Forelimb muscle (tissue), 1 donor: Measurements from ENCODE around the gene SOWAHA. TPM values are rescaled to one million over a fixed set of nuclear protein-coding genes. Genes with fewer than 3 reads are reported as not detected.
"Not testable (repeated sequence)": the region's sequence is repeated elsewhere in the genome, so short reads cannot be mapped to it uniquely, and the experiment has no call there.

Experiments used
- DNase-seq: peaks from one replicate; pipeline ENCODE4 v3.0.0-alpha.2; 2013; ENCODE audit warnings: low read depth
- polyA plus RNA-seq: library from polyadenylated mRNA; unstranded; fragments of 120-200 nt; gene quantifications from one replicate; pipeline ENCODE4 v1.2.1, GENCODE V29; 2013; ENCODE audit not compliant: insufficient read length

The SOWAHA gene
- polyA plus RNA-seq, 1 donor = 0.11 TPM

DNA sequence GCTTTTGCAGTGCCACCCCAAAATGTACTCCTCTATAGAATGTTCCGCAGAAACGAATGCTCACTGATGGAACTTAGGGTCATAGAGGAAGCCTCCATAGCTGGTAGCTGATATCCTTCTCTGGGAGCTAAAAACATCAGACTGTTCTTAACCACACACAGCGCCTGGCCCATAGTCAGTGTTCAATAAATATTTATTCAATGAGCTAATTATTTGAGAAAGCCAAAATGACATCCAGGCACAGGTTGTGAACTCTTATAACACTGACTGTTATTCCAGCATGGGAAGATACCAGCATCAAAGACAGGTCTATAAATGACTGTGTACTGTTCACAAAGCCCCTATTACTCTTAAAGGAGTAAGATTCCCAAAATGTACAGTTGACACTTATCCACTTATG lies 40.2 kb downstream of the SOWAHA start:
- no peak for DNase-seq

DNA sequence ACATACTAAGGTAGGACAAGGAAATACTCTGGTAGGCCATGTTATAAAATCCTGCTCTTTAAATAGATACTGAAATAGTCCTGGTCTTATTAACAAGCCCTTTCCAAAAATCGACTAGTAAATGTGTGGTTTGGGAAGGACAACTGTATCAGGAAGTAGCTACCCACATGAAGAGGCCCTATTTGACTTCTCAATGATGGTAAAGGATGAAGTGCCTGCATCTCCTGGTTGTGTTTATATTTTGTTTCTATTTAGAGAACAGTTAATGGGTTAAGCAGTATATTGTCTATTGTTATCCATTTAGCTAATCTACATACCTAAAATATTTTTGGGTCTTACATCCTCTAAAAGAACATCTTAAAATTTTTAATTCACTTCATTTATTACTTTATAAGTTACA lies 40.7 kb downstream of the SOWAHA start:
- DNase-seq = no peak

DNA sequence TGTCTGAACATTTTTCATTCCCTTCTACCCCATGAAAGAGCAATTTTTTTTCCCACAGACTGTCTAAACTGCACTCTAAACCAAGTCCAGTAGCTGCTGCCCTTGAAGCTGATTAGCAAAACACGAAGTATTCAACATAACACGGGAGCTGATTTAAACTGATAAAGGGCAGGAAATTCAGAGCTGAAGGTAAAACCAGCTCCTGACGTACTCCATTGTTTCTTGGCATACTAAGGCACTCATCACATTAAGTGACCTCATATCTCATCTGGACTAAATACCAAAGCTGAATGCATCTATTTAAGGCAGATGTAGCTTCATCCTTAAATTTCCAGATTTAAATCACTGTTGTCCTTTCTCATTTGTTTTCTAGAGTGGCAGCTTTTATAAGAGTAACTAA lies 41.2 kb downstream of the SOWAHA start:
- no peak for DNase-seq

DNA sequence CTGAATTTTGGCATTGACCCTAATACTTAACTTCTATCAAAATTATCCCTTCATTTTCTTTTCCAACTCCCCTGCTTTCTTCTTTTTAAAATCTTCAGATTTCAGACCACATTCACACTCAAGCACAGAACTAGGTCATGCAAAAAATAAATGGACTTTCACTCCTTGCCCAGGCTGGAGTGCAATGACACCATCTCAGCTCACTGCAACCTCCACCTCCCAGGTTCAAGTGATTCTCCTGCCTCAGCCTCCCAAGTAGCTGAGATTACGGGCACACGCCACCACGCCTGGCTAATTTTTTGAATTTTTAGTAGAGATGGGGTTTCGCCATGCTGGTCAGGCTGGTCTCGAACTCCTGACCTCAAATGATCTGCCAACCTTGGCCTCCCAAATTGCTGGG lies 41.9 kb downstream of the SOWAHA start:
- DNase-seq = not testable (repeated sequence)

DNA sequence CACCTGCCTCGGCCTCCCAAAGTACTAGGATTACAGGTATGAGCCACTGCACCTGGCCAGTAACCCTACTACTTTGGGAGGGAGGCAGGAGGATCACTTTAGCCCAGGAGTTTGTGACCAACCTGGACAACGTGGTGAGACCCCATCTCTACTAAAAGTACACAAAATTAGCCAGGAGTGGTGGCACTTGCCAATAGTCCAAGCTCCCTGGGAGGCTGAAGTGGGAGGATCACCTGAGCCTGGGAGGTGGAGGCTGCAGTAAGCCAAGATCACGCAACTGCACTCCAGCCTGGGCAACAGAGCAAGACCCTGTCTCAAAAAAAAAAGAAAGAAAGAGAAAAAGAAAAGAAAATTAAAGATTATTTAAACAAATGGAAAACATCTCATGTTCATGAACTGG lies 42.9 kb downstream of the SOWAHA start:
- no peak for DNase-seq

DNA sequence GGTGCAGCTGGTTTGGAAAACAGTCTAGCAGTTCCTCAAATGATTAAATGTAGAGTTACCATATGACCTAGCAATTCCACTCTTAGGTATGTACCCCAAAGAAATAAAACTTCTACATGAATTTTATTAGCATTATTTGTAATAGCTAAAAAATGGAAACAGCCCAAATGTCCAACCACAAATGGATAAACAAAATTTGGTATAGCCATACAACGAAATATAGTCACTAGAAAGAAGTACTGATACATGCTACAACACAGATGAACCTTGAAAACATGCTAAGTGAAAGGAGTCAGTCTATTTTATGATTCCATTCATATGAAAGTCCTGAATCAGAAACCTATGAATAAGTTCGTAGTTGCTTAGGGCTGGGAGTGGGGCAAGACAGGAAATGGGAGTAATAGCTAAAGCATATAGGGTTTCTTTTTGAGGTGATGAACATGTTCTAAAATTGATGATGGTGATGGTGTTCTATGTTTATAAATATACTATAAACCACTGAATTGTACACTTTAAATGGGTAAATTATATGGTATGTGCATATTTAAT lies 46.9 kb downstream of the SOWAHA start:
- DNase-seq = no peak

DNA sequence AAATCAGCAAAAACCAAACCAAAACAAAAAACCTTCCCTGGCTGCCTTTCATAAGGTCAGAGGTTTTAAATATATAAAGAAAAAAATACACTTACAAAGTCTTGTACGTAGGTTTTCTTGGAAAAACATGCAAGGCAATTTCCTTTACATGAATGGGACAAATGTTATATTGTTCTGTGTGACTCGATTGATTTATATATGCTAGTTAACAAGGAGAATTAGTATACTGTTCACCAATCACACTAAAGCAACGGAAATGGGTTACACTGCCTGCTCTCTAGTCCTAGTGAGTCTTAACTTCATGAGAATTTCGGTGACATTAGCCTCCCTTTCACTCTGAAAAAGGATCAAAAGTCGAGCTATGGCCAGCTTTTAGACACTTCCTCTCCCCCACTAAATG lies 47.6 kb downstream of the SOWAHA start:
- no peak for DNase-seq

DNA sequence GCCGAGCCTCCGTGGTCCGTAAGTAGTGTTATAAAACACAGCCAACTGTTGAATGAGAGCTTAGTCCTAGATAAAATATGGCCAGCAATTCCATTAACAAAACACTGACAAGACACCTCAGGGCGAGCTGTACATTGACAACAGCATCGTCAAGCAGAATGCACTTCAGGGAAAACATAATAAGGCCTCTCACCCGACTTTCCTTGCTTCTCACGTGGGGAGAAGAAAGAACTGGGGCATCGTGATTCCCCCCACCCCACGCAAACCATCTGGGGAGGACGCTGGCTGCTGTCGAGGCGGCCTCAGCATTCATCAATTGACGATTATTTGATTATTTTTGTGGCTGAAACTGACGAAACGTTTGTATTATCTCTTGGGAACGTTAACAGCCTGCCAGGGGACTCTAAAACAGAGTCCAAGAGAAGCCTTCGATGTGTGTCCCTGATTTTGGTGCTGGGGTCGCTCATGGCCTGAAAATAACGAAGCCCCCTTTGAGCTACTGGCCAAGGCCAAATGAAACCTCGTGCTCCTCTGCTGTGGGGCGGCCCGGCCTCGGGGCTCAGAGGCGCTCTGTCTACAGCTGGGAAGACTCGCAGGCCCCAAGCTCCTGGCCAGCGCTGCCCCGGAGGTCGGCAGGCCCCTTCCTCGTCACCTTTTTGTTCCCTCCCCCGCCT lies 52.7 kb downstream of the SOWAHA start:
- DNase-seq = no peak

Other genes starting within 250 kb of the SOWAHA start
- not detected for gene IL13, start 155.1 kb upstream of the SOWAHA start, polyA plus RNA-seq
- gene IL4, start 139.3 kb upstream of the SOWAHA start, polyA plus RNA-seq = not detected
- 8.6 TPM for gene KIF3A, start 75.8 kb upstream of the SOWAHA start, polyA plus RNA-seq
- gene CCNI2, start 65.9 kb upstream of the SOWAHA start, polyA plus RNA-seq = 1.3 TPM
- 33.0 TPM for gene SEPTIN8, start 36.1 kb upstream of the SOWAHA start, polyA plus RNA-seq
- gene SHROOM1, start 17.3 kb downstream of the SOWAHA start, polyA plus RNA-seq = 2.9 TPM
- gene GDF9, start 53.2 kb downstream of the SOWAHA start, polyA plus RNA-seq = 0.95 TPM
- gene UQCRQ, start 53.3 kb downstream of the SOWAHA start, polyA plus RNA-seq = 185 TPM
- 2.2 TPM for gene LEAP2, start 60.4 kb downstream of the SOWAHA start, polyA plus RNA-seq
- gene AFF4, start 150.3 kb downstream of the SOWAHA start, polyA plus RNA-seq = 42.2 TPM
- 22.9 TPM for gene ZCCHC10, start 213.2 kb downstream of the SOWAHA start, polyA plus RNA-seq
- 78.0 TPM for gene HSPA4, start 238.7 kb downstream of the SOWAHA start, polyA plus RNA-seq